DND-41 (cell line): Measurements from ENCODE around the gene USP32.
"Not testable (repeated sequence)": the region's sequence is repeated elsewhere in the genome, so short reads cannot be mapped to it uniquely, and the experiment has no call there.

Experiments
- ATAC-seq: fragments of 200-7000 bp; cut with Tn5 transposase; 3 replicates; pipeline ENCODE4 v1.9.1; 2021; ENCODE audit warnings: low read depth; ENCODE audit not compliant: insufficient read depth
- DNase-seq: peaks from one replicate; pipeline ENCODE4 v3.0.0-alpha.2; 2020
- H2AFZ ChIP-seq: 2 replicates; pipeline ENCODE4 v1.6.0; 2012; ENCODE audit warnings: low read depth, low read length
- H3K27ac ChIP-seq: 2 replicates; pipeline ENCODE4 v1.5.1; 2012; ENCODE audit warnings: low read length, inconsistent platforms
- H3K27me3 ChIP-seq: fragments of 200-600 bp; sonication (generic); 2 replicates; pipeline ENCODE4 v1.6.0; 2012; ENCODE audit warnings: low read length, mild to moderate bottlenecking, inconsistent platforms; ENCODE audit not compliant: insufficient read depth, poor library complexity
- H3K36me3 ChIP-seq: 2 replicates; pipeline ENCODE4 v1.5.1; 2012; ENCODE audit warnings: low read length, inconsistent platforms; ENCODE audit not compliant: insufficient read depth
- H3K4me1 ChIP-seq: 2 replicates; pipeline ENCODE4 v1.5.1; 2012; ENCODE audit warnings: mild to moderate bottlenecking, low read length; ENCODE audit not compliant: insufficient read depth
- H3K4me2 ChIP-seq: 2 replicates; pipeline ENCODE4 v1.6.0; 2012; ENCODE audit warnings: mild to moderate bottlenecking, moderate library complexity, low read length, inconsistent platforms; ENCODE audit not compliant: insufficient read depth
- H3K4me3 ChIP-seq, 2 experiments: fragments of 200-600 bp in 1 of 2; shearing (Covaris generic) in 1 of 2; 2 replicates each; pipeline ENCODE4 v1.5.1; 2012 to 2016; ENCODE audit warnings: inconsistent platforms in 2 of 2, low read length in 2 of 2, mild to moderate bottlenecking in 2 of 2, low read depth in 1 of 2, moderate library complexity in 1 of 2
- H3K79me2 ChIP-seq: 2 replicates; pipeline ENCODE4 v1.6.0; 2012; ENCODE audit warnings: low read length, inconsistent platforms; ENCODE audit not compliant: insufficient read depth
- H3K9ac ChIP-seq: 2 replicates; pipeline ENCODE4 v1.6.0; 2012; ENCODE audit warnings: low read depth, mild to moderate bottlenecking, inconsistent platforms, low read length, moderate library complexity
- H3K9me3 ChIP-seq: 2 replicates; pipeline ENCODE4 v1.5.1; 2012; ENCODE audit warnings: low read length, moderate library complexity, mild to moderate bottlenecking, inconsistent platforms; ENCODE audit not compliant: insufficient read depth, severe bottlenecking
- H4K20me1 ChIP-seq: 2 replicates; pipeline ENCODE4 v1.6.0; 2012; ENCODE audit warnings: low read length; ENCODE audit not compliant: insufficient read depth
- CTCF ChIP-seq: IDR thresholded peaks from 2 replicates; pipeline ENCODE4 v1.5.1; 2012; ENCODE audit warnings: borderline replicate concordance, low read length, moderate library complexity, mild to moderate bottlenecking; ENCODE audit not compliant: poor library complexity, severe bottlenecking; ENCODE audit errors: extremely low read depth
- EZH2 ChIP-seq: IDR thresholded peaks from 3 replicates; pipeline ENCODE4 v1.6.1; 2012; ENCODE audit warnings: borderline replicate concordance, low read depth, mild to moderate bottlenecking, moderate library complexity, low read length, inconsistent platforms; ENCODE audit not compliant: severe bottlenecking

USP32 gene

GRCh38 chr17:60386147-60387058, 5.5 kb downstream of the USP32 start:
- H3K4me3 ChIP-seq, result no peak overlapping the region
- peak overlapping the region; percentile 40; the same call in 1 of the 2 replicates for H3K4me2 ChIP-seq
- peaks cover 46% of the 10 kb centered on the region for H3K4me1 ChIP-seq
- no peak for ATAC-seq
- H4K20me1 ChIP-seq, result peaks cover 21% of the 10 kb centered on the region
- DNase-seq, result no peak
- no peaks in the 10 kb centered on the region for H3K27me3 ChIP-seq
- no peak overlapping the region for H3K9ac ChIP-seq
- H3K9me3 ChIP-seq, result no peaks in the 10 kb centered on the region
- TF ChIP-seq CTCF (no peak), EZH2 (no peak)
- no peak overlapping the region for H2AFZ ChIP-seq
- H3K36me3 ChIP-seq, result peaks cover 4% of the 10 kb centered on the region; the same call in 1 of the 2 replicates
- H3K27ac ChIP-seq, result no peak overlapping the region
- H3K79me2 ChIP-seq, result peaks cover 99% of the 10 kb centered on the region

GRCh38 chr17:60384921-60385320, 7.0 kb downstream of the USP32 start:
- DNase-seq, H3K4me3 ChIP-seq, H3K9ac ChIP-seq, H3K27me3 ChIP-seq, H2AFZ ChIP-seq, H3K36me3 ChIP-seq, H3K9me3 ChIP-seq, ATAC-seq, H3K4me2 ChIP-seq, H3K27ac ChIP-seq: not testable (repeated sequence)
- Histone ChIP-seq H4K20me1 (peaks cover 16% of the 10 kb centered on the region), H3K79me2 (peaks cover 89% of the 10 kb centered on the region), H3K4me1 (peaks cover 34% of the 10 kb centered on the region)

- ATAC-seq, result no peak
- H2AFZ ChIP-seq, result no peak overlapping the region
- peaks cover 81% of the 10 kb centered on the region for H3K79me2 ChIP-seq
Observed at GRCh38 chr17:60383379-60383778, 8.6 kb downstream of the USP32 start.

More at GRCh38 chr17:60383379-60383778, 8.6 kb downstream of the USP32 start:
- Histone ChIP-seq H3K27ac (no peak overlapping the region), H4K20me1 (peaks cover 16% of the 10 kb centered on the region), H3K4me3 (no peak overlapping the region), H3K27me3 (no peaks in the 10 kb centered on the region), H3K36me3 (peaks cover 4% of the 10 kb centered on the region; the same call in 1 of the 2 replicates), H3K4me2 (no peak overlapping the region), H3K9me3 (no peaks in the 10 kb centered on the region), H3K9ac (no peak overlapping the region), H3K4me1 (peaks cover 20% of the 10 kb centered on the region; the same call in 1 of the 2 replicates)
- DNase-seq, result no peak
- TF ChIP-seq EZH2 (no peak), CTCF (no peak)
